Mucosa of rectum (tissue), 2 donors: ENCODE measurements around the gene RAPGEF2.

Experiments
- H3K27ac ChIP-seq, 2 donors: one replicate each; pipeline ENCODE4 v1.7.0; 2013; ENCODE audit warnings: inconsistent platforms in 2 of 2, low read depth in 2 of 2, low read length in 2 of 2
- H3K27me3 ChIP-seq, 2 donors: one replicate each; pipeline ENCODE4 v1.7.0; 2013; ENCODE audit warnings: low read length in 2 of 2; ENCODE audit not compliant: control insufficient read depth in 2 of 2, insufficient read depth in 2 of 2
- H3K36me3 ChIP-seq, 2 donors: one replicate each; pipeline ENCODE4 v1.7.0; 2013; ENCODE audit warnings: low read length in 2 of 2; ENCODE audit not compliant: control insufficient read depth in 2 of 2, insufficient read depth in 2 of 2
- H3K4me1 ChIP-seq, 2 donors: one replicate each; pipeline ENCODE4 v1.7.0; 2013; ENCODE audit warnings: low read length in 2 of 2, mild to moderate bottlenecking in 1 of 2; ENCODE audit not compliant: control insufficient read depth in 2 of 2, insufficient read depth in 2 of 2
- H3K4me3 ChIP-seq, 2 donors: one replicate each; pipeline ENCODE4 v1.7.0; 2013; ENCODE audit warnings: low read length in 2 of 2
- H3K9ac ChIP-seq, 2 donors: one replicate each; pipeline ENCODE4 v1.7.0; 2013; ENCODE audit warnings: low read length in 2 of 2, low read depth in 1 of 2, mild to moderate bottlenecking in 1 of 2
- H3K9me3 ChIP-seq, 2 donors: one replicate each; pipeline ENCODE4 v1.7.0; 2013; ENCODE audit warnings: low read length in 2 of 2; ENCODE audit not compliant: control insufficient read depth in 2 of 2
- donor health status: healthy.
- donor health status: Normal muscosa, but diverticular disease.

The RAPGEF2 gene

GRCh38 chr4:159395693-159396092, 292.8 kb downstream of the RAPGEF2 start:
- H3K27ac ChIP-seq = no peak overlapping the region
- H3K4me1 ChIP-seq = no peaks in the 10 kb centered on the region
- no peak overlapping the region for H3K4me3 ChIP-seq
- H3K9me3 ChIP-seq = no peaks in the 10 kb centered on the region
- no peaks in the 10 kb centered on the region for H3K27me3 ChIP-seq
- no peak overlapping the region for H3K9ac ChIP-seq
- no peaks in the 10 kb centered on the region for H3K36me3 ChIP-seq

GRCh38 chr4:159396151-159396550, 293.3 kb downstream of the RAPGEF2 start:
- no peak overlapping the region for H3K4me3 ChIP-seq
- H3K27me3 ChIP-seq = no peaks in the 10 kb centered on the region
- H3K4me1 ChIP-seq = peaks cover 0 to 2% of the 10 kb centered on the region in 2 donors
- H3K27ac ChIP-seq = no peak overlapping the region
- H3K9me3 ChIP-seq = no peaks in the 10 kb centered on the region
- no peaks in the 10 kb centered on the region for H3K36me3 ChIP-seq
- H3K9ac ChIP-seq = no peak overlapping the region

GRCh38 chr4:159398236-159398638, 295.4 kb downstream of the RAPGEF2 start:
- Histone ChIP-seq H3K27ac (no peak overlapping the region), H3K9ac (no peak overlapping the region), H3K9me3 (no peaks in the 10 kb centered on the region), H3K4me1 (peaks cover 0 to 4% of the 10 kb centered on the region in 2 donors), H3K36me3 (no peaks in the 10 kb centered on the region), H3K27me3 (no peaks in the 10 kb centered on the region), H3K4me3 (no peak overlapping the region)

- Histone ChIP-seq H3K9ac (no peak overlapping the region), H3K27ac (no peak overlapping the region), H3K4me3 (no peak overlapping the region), H3K9me3 (no peaks in the 10 kb centered on the region), H3K4me1 (peaks cover 0 to 4% of the 10 kb centered on the region in 2 donors), H3K36me3 (no peaks in the 10 kb centered on the region), H3K27me3 (no peaks in the 10 kb centered on the region)
These were observed 297.8 kb downstream of the RAPGEF2 start for GRCh38 chr4:159400558-159401225.

- Histone ChIP-seq H3K27me3 (no peaks in the 10 kb centered on the region), H3K4me1 (peaks cover 0 to 4% of the 10 kb centered on the region in 2 donors), H3K36me3 (no peaks in the 10 kb centered on the region), H3K4me3 (no peak overlapping the region), H3K27ac (no peak overlapping the region), H3K9ac (no peak overlapping the region), H3K9me3 (no peaks in the 10 kb centered on the region)
These were observed 298.4 kb downstream of the RAPGEF2 start for GRCh38 chr4:159401226-159401712.

GRCh38 chr4:159401791-159402380, 299.0 kb downstream of the RAPGEF2 start:
- Histone ChIP-seq H3K9ac (no peak overlapping the region), H3K9me3 (no peaks in the 10 kb centered on the region), H3K27me3 (no peaks in the 10 kb centered on the region), H3K4me1 (peaks cover 0 to 4% of the 10 kb centered on the region in 2 donors), H3K36me3 (no peaks in the 10 kb centered on the region), H3K4me3 (no peak overlapping the region), H3K27ac (no peak overlapping the region)
